Heart right ventricle (tissue), 16 donors: ENCODE data around the gene DCAF8L2. TPM values are rescaled to one million over a fixed set of nuclear protein-coding genes. Genes with fewer than 3 reads are reported as not detected.
"Not testable (repeated sequence)": the region's sequence is repeated elsewhere in the genome, so short reads cannot be mapped to it uniquely, and the experiment has no call there.

Source experiments
- ATAC-seq, 8 donors: fragments of 200-7000 bp; cut with Tn5 transposase; one replicate each; pipeline ENCODE4 v1.9.1; 2020; ENCODE audit warnings: mild to moderate bottlenecking in 8 of 8, moderate library complexity in 8 of 8, moderate number of reproducible peaks in 1 of 8
- DNase-seq, 2 donors: peaks; one replicate each; pipeline ENCODE4 v3.0.0-alpha.2; 2020
- H3K27ac ChIP-seq, 10 donors: fragments of 200-600 bp; sonication (generic) in 2 of 10; one replicate each; pipeline versions ENCODE4 v1.5.0 to v1.8.0; 2020 to 2022; ENCODE audit warnings: mild to moderate bottlenecking in 3 of 10
- H3K27me3 ChIP-seq, 7 donors: fragments of 200-600 bp; one replicate each; pipeline ENCODE4 v1.8.0; 2021 to 2022; ENCODE audit warnings: mild to moderate bottlenecking in 2 of 7
- H3K36me3 ChIP-seq, 9 donors: fragments of 200-600 bp; sonication (generic) in 1 of 9; one replicate each; pipeline versions ENCODE4 v1.5.0 to v1.8.0; 2020 to 2022; ENCODE audit warnings: mild to moderate bottlenecking in 2 of 9
- H3K4me1 ChIP-seq, 9 donors: fragments of 200-600 bp; sonication (generic) in 1 of 9; one replicate each; pipeline versions ENCODE4 v1.5.0 to v1.8.0; 2020 to 2022; ENCODE audit warnings: mild to moderate bottlenecking in 4 of 9
- H3K4me3 ChIP-seq, 10 donors: fragments of 200-600 bp; sonication (generic) in 2 of 10; one replicate each; pipeline versions ENCODE4 v1.5.0 to v1.8.0; 2020 to 2022; ENCODE audit warnings: mild to moderate bottlenecking in 7 of 10, moderate library complexity in 2 of 10
- H3K9me3 ChIP-seq, 11 donors: fragments of 200-600 bp in 10 of 11; sonication (generic) in 2 of 11; one replicate each; pipeline versions ENCODE4 v1.5.0 to v1.8.0; 2013 to 2022; ENCODE audit warnings: mild to moderate bottlenecking in 2 of 11, control low read depth in 1 of 11, moderate library complexity in 1 of 11
- CTCF ChIP-seq, 9 donors: fragments of 200-600 bp; sonication (generic) in 2 of 9; IDR thresholded peaks; one replicate each; pipeline versions ENCODE4 v1.5.0 to v1.8.0; 2021 to 2022; ENCODE audit warnings: antibody characterized with exemption in 9 of 9, mild to moderate bottlenecking in 5 of 9, moderate library complexity in 1 of 9
- WGBS, 2 donors: extraction: QIAGEN DNeasy Blood & Tissue Kit; methylation state at CpG; one replicate each; pipeline ENCODE4 v1.1.7; 2013; ENCODE audit warnings: inconsistent platforms in 1 of 2; 5-methylcytosine and 5-hydroxymethylcytosine counted together
- intact Hi-C, 10 donors: fragments of 100-400 bp; cut with DNase I; formaldehyde crosslinking; loops; one replicate each; pipeline versions ENCODE4 v1.11.1 to v1.14.2; 2022
- polyA plus RNA-seq, 2 donors: library from polyadenylated mRNA; stranded (reverse); fragments of 200-250 nt; gene quantifications; one replicate each; pipeline ENCODE4 v1.2.3, GENCODE V29; 2013
- total RNA-seq, 10 donors: library from RNA; stranded (reverse); fragmentation: NEBNext Ultra II Directional in 3 of 10; extraction: Animal tissue kit (Norgen Biotek cat#: 25700) in 3 of 10; gene quantifications; one replicate each; pipeline versions ENCODE4 v1.2.1 to v1.2.4, GENCODE V29; 2021 to 2023
- donor health status: Arrhythmogenic right ventricular cardiomyopathy.
- donor health status: ischemic (EF 13 %, LVEDD 7.1; RV severe dilation, severe dysfunction).
- donor health status: healthy with polysubstance abuse.
- donor health status: DM: no; HTN: yes; CAD: no.
- donor health status: DM: no; HTN: no; CAD: no.
- donor health status: ischemic (EF 25% LVEDD 6.9; RV normal size, moderate dysfunction).
- donor health status: ischemic (EF 25% LVEDD 5.7; RV mildly dilated, moderate dysfunction).
- donor health status: healthy.
- donor health status: DM: yes; HTN: yes; CAD: no.
- donor health status: Ischemic cardiomyopathy.
- donor health status: ischemic (EF 35%, LVEDD 5.7; RV mildly dilated, moderate dysfunction).
- donor health status: nonischemic (EF 11% LVEDD 7.7; RV severe dilation, severe dysfunction).
- donor health status: DM: yes; HTN: yes; CAD: no.
- donor health status: PGD.
- donor health status: ischemic (EF 29% LVEDD 5.4; RV normal size, mild dysfunction).
- donor health status: nonischemic (EF 23%, LVEDD 6.1; RV moderate dilation, normal function).

The DCAF8L2 gene
- total and polyA plus RNA-seq, 12 donors = not detected

DNA sequence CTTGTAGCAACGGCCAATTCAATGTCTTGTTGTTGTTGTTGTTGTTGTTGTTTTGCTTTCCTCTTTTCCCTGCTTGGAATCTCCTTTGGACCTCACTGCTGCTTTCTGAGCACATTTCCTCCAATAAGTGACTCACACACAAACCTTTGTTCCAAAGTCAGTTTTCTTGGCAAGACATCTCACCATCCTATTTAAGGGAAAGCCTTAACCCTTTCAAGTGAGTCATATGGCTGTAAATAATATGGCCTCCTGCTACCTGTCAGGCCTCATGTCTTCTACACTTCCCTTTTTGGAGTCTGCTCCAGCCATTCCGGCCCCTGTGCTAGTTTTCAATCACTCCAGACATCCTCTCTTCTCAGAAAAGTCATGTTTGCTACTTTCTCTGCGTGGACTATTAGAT, 138.1 kb downstream of the DCAF8L2 start:
- ATAC-seq (no peak), DNase-seq (no peak)
- WGBS, 2 donors = 48 to 69% methylated on average over 3 of the region's 3 CpGs
- intact Hi-C loops = no loop called here
- Histone ChIP-seq H3K27me3 (no peaks in the 10 kb centered on the region), H3K9me3 (no peaks in the 10 kb centered on the region), H3K4me3 (no peak overlapping the region), H3K27ac (no peak overlapping the region), H3K4me1 (no peaks in the 10 kb centered on the region), H3K36me3 (no peaks in the 10 kb centered on the region)
- no peak for TF ChIP-seq CTCF (IDR thresholded peaks at IDR 0.05)

GRCh38 chrX:27731962-27732361, 141.8 kb downstream of the DCAF8L2 start:
- no peak for ATAC-seq
- Histone ChIP-seq H3K36me3 (no peaks in the 10 kb centered on the region), H3K27ac (no peak overlapping the region), H3K4me3 (no peak overlapping the region), H3K4me1 (no peaks in the 10 kb centered on the region), H3K9me3 (no peaks in the 10 kb centered on the region), H3K27me3 (no peaks in the 10 kb centered on the region)
- no peak for DNase-seq
- TF ChIP-seq CTCF (IDR thresholded peaks at IDR 0.05) = no peak
- 88 to 91% methylated on average over 5 of the region's 5 CpGs for WGBS, 2 donors
- intact Hi-C loops = no loop called here

- no peaks in the 10 kb centered on the region for H3K4me1 ChIP-seq
- no peak for ATAC-seq
- H3K4me3 ChIP-seq = no peak overlapping the region
- H3K27ac ChIP-seq = no peak overlapping the region
- no peak for DNase-seq
- no peaks in the 10 kb centered on the region for H3K27me3 ChIP-seq
- H3K36me3 ChIP-seq = no peaks in the 10 kb centered on the region
- no peak for TF ChIP-seq CTCF (IDR thresholded peaks at IDR 0.05)
- intact Hi-C loops = no loop called here
- 78 to 84% methylated on average over 3 of the region's 3 CpGs for WGBS, 2 donors
- no peaks in the 10 kb centered on the region for H3K9me3 ChIP-seq
Observed at GRCh38 chrX:27735914-27736313, 145.8 kb downstream of the DCAF8L2 start.

DNA sequence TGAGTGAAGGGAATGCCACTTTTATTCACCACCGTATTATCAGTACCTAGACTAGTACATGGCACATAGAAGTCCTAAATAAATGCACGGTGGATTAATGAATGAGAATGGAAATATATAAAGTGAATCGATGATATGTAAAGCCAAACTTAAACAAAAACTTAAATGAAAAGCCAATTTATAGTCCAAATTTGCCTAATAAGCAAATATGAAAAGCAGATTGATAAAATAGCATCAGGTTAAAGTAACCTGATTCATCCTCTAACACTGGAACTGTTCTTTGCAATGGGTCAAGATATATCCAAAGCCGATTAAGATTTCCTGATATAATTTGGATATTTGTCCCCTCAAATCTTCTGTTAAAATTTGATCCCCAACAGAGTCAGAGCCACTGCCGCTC, 150.8 kb downstream of the DCAF8L2 start:
- 88 to 91% methylated on average over 5 of the region's 5 CpGs for WGBS, 2 donors
- intact Hi-C loops = no loop called here

GRCh38 chrX:27743521-27743920, 153.4 kb downstream of the DCAF8L2 start:
- H3K27ac ChIP-seq, H3K36me3 ChIP-seq, intact Hi-C loops, H3K9me3 ChIP-seq, H3K27me3 ChIP-seq, ATAC-seq, DNase-seq, H3K4me3 ChIP-seq, H3K4me1 ChIP-seq: not testable (repeated sequence)
- 94% methylated on average over 9 of the region's 9 CpGs for WGBS, 2 donors

More for the DNA sequence above, 150.8 kb downstream of the DCAF8L2 start:
- Histone ChIP-seq H3K4me3 (no peak overlapping the region), H3K27ac (no peak overlapping the region), H3K9me3 (peaks cover 0 to under 1% (median 0%) of the 10 kb centered on the region in 11 donors), H3K27me3 (no peaks in the 10 kb centered on the region), H3K4me1 (no peaks in the 10 kb centered on the region), H3K36me3 (no peaks in the 10 kb centered on the region)
- TF ChIP-seq CTCF (IDR thresholded peaks at IDR 0.05) = no peak
- DNase-seq (no peak), ATAC-seq (no peak)
